HEK293 (cell line): ENCODE data around the gene YPEL5.
"Not testable (repeated sequence)": the region's sequence is repeated elsewhere in the genome, so short reads cannot be mapped to it uniquely, and the experiment has no call there.

Experiments used
- CTCF ChIA-PET: fragments of 350-600 bp; formaldehyde crosslinking; extraction: SDS; loops from one replicate; lab custom pipeline; 2021; ENCODE audit warnings: antibody characterized with exemption; lab: Yijun Ruan, JAX
- POLR2A ChIA-PET: fragments of 300-600 bp; formaldehyde crosslinking; extraction: SDS; loops from one replicate; lab custom pipeline; 2020; ENCODE audit warnings: antibody characterized with exemption, inconsistent platforms; lab: Yijun Ruan, JAX
- H3K27ac ChIP-seq: fragments of 200-500 bp; sonication (Bioruptor generic); 2 replicates; pipeline ENCODE4 v1.5.1; 2014; ENCODE audit warnings: low read depth, low read length, control low read depth, inconsistent platforms; ENCODE audit errors: extremely low read depth
- H3K36me3 ChIP-seq, 2 experiments: fragments of 200-500 bp in 1 of 2; sonication (Bioruptor generic) in 1 of 2; 1 replicate in 1 of 2; 2 replicates in 1 of 2; pipeline ENCODE4 v1.5.1; 2014 to 2017; ENCODE audit warnings: inconsistent platforms in 2 of 2, low read length in 2 of 2; ENCODE audit not compliant: control insufficient read depth in 2 of 2, insufficient read depth in 1 of 2
- H3K4me1 ChIP-seq: fragments of 200-500 bp; sonication (Bioruptor generic); 2 replicates; pipeline ENCODE4 v1.5.1; 2014; ENCODE audit warnings: mild to moderate bottlenecking, low read length, inconsistent platforms; ENCODE audit not compliant: control insufficient read depth, insufficient read depth
- H3K4me3 ChIP-seq: 2 replicates; pipeline ENCODE4 v1.5.1; 2011; ENCODE audit warnings: low read depth, mild to moderate bottlenecking, control low read depth, low read length, moderate library complexity
- H3K9me3 ChIP-seq: fragments of 200-500 bp; sonication (Bioruptor generic); 2 replicates; pipeline ENCODE4 v1.5.1; 2014; ENCODE audit warnings: low read depth, low read length, inconsistent platforms; ENCODE audit not compliant: control insufficient read depth, insufficient read depth
- BCL11B ChIP-seq: fragments of 450-650 bp; formaldehyde crosslinking; IDR thresholded peaks from 2 replicates; pipeline ENCODE4 v1.5.1; 2016; ENCODE audit warnings: low read depth, missing biosample characterization, missing genetic modification characterization
- KLF8 ChIP-seq: fragments of 450-650 bp; formaldehyde crosslinking; IDR thresholded peaks from 2 replicates; pipeline ENCODE4 v1.5.1; 2016; ENCODE audit warnings: missing biosample characterization, missing genetic modification characterization
- OSR2 ChIP-seq: fragments of 450-650 bp; formaldehyde crosslinking; IDR thresholded peaks from 2 replicates; pipeline ENCODE4 v1.5.1; 2016; ENCODE audit warnings: missing biosample characterization, missing genetic modification characterization
- SALL2 ChIP-seq: fragments of 450-650 bp; formaldehyde crosslinking; IDR thresholded peaks from 2 replicates; pipeline ENCODE4 v1.5.0; 2017; ENCODE audit warnings: missing biosample characterization, mild to moderate bottlenecking, missing genetic modification characterization, borderline replicate concordance
- ZFP41 ChIP-seq: fragments of 450-650 bp; formaldehyde crosslinking; IDR thresholded peaks from 2 replicates; pipeline ENCODE4 v1.5.1; 2016; ENCODE audit warnings: missing biosample characterization, missing genetic modification characterization, borderline replicate concordance
- ZNF121 ChIP-seq: fragments of 450-650 bp; formaldehyde crosslinking; IDR thresholded peaks from 2 replicates; pipeline ENCODE4 v1.5.1; 2016; ENCODE audit warnings: missing biosample characterization, missing genetic modification characterization
- ZNF133 ChIP-seq: fragments of 450-650 bp; formaldehyde crosslinking; IDR thresholded peaks from 2 replicates; pipeline ENCODE4 v1.5.1; 2016; ENCODE audit warnings: missing biosample characterization, missing genetic modification characterization
- ZNF175 ChIP-seq: fragments of 450-650 bp; formaldehyde crosslinking; IDR thresholded peaks from 2 replicates; pipeline ENCODE4 v1.5.1; 2016; ENCODE audit warnings: missing biosample characterization, missing genetic modification characterization
- ZNF211 ChIP-seq: fragments of 450-650 bp; formaldehyde crosslinking; IDR thresholded peaks from 2 replicates; pipeline ENCODE4 v1.5.1; 2016; ENCODE audit warnings: low read depth, missing biosample characterization, missing genetic modification characterization
- ZNF24 ChIP-seq: fragments of 450-650 bp; formaldehyde crosslinking; IDR thresholded peaks from 2 replicates; pipeline ENCODE4 v1.5.1; 2016; ENCODE audit warnings: missing biosample characterization, missing genetic modification characterization
- ZNF670 ChIP-seq: fragments of 450-650 bp; formaldehyde crosslinking; IDR thresholded peaks from 2 replicates; pipeline ENCODE4 v1.5.1; 2016; ENCODE audit warnings: missing biosample characterization, missing genetic modification characterization, low read depth
- TF ChIP-seq, protein P1 (sequence below): fragments of 450-650 bp; formaldehyde crosslinking; conservative IDR thresholded peaks from 2 replicates; pipeline ENCODE4 v1.5.1; 2016; ENCODE audit warnings: low read depth, missing biosample characterization, missing genetic modification characterization
- TF ChIP-seq, protein P2 (sequence below): fragments of 450-650 bp; formaldehyde crosslinking; IDR thresholded peaks from 2 replicates; pipeline ENCODE4 v1.5.1; 2017; ENCODE audit warnings: missing biosample characterization, missing genetic modification characterization
- TF ChIP-seq, protein P3 (sequence below): fragments of 450-650 bp; formaldehyde crosslinking; IDR thresholded peaks from 2 replicates; pipeline ENCODE4; 2016; ENCODE audit warnings: missing biosample characterization, missing genetic modification characterization
- TF ChIP-seq, protein P4 (sequence below): fragments of 450-650 bp; formaldehyde crosslinking; IDR thresholded peaks from 2 replicates; pipeline ENCODE4 v1.5.1; 2016; ENCODE audit warnings: missing biosample characterization, missing genetic modification characterization
- TF ChIP-seq, protein P5 (sequence below): fragments of 450-650 bp; formaldehyde crosslinking; IDR thresholded peaks from 2 replicates; pipeline ENCODE4 v1.5.1; 2016; ENCODE audit warnings: missing biosample characterization, missing genetic modification characterization

YPEL5 gene

DNA sequence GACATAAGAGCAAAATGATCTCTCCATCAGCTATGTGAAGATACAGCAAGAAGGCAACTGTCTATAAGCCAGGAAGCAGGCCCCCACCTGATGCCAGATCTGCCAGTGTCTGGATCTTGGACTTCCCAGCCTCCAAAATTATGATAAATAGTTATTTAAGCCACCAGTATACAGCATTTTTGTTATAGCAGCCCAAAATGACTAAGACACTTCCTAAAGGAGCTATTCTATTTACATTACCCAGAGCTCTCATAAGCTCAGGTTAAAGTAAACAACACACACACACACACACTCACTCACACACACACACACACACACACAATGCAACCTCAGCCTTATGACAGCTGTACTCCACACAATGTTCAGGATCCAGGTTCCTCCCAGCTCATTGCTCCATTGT lies 5.7 kb upstream of the YPEL5 start:
- Histone ChIP-seq H3K4me3 (no peak overlapping the region), H3K9me3 (no peaks in the 10 kb centered on the region), H3K4me1 (no peaks in the 10 kb centered on the region), H3K27ac (no peak overlapping the region), H3K36me3 (no peaks in the 10 kb centered on the region)
- ChIA-PET CTCF (interaction anchor here (0.6 to 0.7 kb wide), 2 partner anchors 10 to 1029 kb away, joined by 3 read pairs; no protein-coding TSS in a partner anchor), POLR2A (no interaction called here)
- TF ChIP-seq, protein P1, sequence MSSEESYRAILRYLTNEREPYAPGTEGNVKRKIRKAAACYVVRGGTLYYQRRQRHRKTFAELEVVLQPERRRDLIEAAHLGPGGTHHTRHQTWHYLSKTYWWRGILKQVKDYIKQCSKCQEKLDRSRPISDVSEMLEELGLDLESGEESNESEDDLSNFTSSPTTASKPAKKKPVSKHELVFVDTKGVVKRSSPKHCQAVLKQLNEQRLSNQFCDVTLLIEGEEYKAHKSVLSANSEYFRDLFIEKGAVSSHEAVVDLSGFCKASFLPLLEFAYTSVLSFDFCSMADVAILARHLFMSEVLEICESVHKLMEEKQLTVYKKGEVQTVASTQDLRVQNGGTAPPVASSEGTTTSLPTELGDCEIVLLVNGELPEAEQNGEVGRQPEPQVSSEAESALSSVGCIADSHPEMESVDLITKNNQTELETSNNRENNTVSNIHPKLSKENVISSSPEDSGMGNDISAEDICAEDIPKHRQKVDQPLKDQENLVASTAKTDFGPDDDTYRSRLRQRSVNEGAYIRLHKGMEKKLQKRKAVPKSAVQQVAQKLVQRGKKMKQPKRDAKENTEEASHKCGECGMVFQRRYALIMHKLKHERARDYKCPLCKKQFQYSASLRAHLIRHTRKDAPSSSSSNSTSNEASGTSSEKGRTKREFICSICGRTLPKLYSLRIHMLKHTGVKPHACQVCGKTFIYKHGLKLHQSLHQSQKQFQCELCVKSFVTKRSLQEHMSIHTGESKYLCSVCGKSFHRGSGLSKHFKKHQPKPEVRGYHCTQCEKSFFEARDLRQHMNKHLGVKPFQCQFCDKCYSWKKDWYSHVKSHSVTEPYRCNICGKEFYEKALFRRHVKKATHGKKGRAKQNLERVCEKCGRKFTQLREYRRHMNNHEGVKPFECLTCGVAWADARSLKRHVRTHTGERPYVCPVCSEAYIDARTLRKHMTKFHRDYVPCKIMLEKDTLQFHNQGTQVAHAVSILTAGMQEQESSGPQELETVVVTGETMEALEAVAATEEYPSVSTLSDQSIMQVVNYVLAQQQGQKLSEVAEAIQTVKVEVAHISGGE (tag by site-specific recombination), result no peak
- TF ChIP-seq, protein P2, sequence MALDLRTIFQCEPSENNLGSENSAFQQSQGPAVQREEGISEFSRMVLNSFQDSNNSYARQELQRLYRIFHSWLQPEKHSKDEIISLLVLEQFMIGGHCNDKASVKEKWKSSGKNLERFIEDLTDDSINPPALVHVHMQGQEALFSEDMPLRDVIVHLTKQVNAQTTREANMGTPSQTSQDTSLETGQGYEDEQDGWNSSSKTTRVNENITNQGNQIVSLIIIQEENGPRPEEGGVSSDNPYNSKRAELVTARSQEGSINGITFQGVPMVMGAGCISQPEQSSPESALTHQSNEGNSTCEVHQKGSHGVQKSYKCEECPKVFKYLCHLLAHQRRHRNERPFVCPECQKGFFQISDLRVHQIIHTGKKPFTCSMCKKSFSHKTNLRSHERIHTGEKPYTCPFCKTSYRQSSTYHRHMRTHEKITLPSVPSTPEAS (tag by site-specific recombination), result no peak
- TF ChIP-seq ZNF211 (tag by site-specific recombination) (no peak), KLF8 (tag by site-specific recombination) (no peak), OSR2 (tag by site-specific recombination) (no peak), BCL11B (tag by site-specific recombination) (no peak), ZFP41 (tag by site-specific recombination) (no peak), SALL2 (tag by site-specific recombination) (no peak), ZNF133 (tag by site-specific recombination) (no peak), ZNF121 (tag by site-specific recombination) (no peak), ZNF24 (tag by site-specific recombination) (no peak), ZNF670 (tag by site-specific recombination) (no peak), ZNF175 (tag by site-specific recombination) (no peak)
- TF ChIP-seq, protein P3, sequence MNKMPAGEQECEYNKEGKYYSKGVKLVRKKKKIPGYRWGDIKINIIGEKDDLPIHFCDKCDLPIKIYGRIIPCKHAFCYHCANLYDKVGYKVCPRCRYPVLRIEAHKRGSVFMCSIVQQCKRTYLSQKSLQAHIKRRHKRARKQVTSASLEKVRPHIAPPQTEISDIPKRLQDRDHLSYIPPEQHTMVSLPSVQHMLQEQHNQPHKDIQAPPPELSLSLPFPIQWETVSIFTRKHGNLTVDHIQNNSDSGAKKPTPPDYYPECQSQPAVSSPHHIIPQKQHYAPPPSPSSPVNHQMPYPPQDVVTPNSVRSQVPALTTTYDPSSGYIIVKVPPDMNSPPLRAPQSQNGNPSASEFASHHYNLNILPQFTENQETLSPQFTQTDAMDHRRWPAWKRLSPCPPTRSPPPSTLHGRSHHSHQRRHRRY (tag by site-specific recombination), result no peak
- TF ChIP-seq, protein P4, sequence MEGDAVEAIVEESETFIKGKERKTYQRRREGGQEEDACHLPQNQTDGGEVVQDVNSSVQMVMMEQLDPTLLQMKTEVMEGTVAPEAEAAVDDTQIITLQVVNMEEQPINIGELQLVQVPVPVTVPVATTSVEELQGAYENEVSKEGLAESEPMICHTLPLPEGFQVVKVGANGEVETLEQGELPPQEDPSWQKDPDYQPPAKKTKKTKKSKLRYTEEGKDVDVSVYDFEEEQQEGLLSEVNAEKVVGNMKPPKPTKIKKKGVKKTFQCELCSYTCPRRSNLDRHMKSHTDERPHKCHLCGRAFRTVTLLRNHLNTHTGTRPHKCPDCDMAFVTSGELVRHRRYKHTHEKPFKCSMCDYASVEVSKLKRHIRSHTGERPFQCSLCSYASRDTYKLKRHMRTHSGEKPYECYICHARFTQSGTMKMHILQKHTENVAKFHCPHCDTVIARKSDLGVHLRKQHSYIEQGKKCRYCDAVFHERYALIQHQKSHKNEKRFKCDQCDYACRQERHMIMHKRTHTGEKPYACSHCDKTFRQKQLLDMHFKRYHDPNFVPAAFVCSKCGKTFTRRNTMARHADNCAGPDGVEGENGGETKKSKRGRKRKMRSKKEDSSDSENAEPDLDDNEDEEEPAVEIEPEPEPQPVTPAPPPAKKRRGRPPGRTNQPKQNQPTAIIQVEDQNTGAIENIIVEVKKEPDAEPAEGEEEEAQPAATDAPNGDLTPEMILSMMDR (tag by site-specific recombination), result no peak
- TF ChIP-seq, protein P5, sequence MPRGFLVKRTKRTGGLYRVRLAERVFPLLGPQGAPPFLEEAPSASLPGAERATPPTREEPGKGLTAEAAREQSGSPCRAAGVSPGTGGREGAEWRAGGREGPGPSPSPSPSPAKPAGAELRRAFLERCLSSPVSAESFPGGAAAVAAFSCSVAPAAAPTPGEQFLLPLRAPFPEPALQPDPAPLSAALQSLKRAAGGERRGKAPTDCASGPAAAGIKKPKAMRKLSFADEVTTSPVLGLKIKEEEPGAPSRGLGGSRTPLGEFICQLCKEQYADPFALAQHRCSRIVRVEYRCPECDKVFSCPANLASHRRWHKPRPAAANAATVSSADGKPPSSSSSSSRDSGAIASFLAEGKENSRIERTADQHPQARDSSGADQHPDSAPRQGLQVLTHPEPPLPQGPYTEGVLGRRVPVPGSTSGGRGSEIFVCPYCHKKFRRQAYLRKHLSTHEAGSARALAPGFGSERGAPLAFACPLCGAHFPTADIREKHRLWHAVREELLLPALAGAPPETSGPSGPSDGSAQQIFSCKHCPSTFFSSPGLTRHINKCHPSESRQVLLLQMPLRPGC, result no peak

DNA sequence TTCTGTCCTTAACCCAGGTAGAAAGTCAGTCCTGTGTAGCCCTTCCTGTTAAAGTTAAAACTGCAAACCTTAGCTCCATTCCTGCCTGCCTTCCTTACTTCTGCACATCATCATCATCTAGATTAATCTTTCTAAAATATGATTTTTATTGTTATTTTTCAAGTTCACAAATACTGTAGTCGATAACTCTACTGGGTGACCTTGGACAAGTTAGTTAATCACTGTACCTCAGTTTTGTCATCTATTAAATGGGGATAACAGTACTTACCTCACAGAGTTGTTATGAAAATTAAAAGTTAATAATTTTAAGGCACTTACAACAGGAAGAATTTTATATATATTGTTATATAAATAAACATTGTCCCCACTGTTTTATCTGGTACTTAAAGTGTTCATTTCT lies 2.5 kb upstream of the YPEL5 start:
- Histone ChIP-seq H3K4me1 (peaks cover 8% of the 10 kb centered on the region), H3K36me3 (no peaks in the 10 kb centered on the region), H3K9me3 (no peaks in the 10 kb centered on the region), H3K4me3 (no peak overlapping the region), H3K27ac (no peak overlapping the region)
- CTCF ChIA-PET, result no interaction called here
- TF ChIP-seq, protein P2 (tag by site-specific recombination), result no peak
- POLR2A ChIA-PET, result no interaction called here

DNA sequence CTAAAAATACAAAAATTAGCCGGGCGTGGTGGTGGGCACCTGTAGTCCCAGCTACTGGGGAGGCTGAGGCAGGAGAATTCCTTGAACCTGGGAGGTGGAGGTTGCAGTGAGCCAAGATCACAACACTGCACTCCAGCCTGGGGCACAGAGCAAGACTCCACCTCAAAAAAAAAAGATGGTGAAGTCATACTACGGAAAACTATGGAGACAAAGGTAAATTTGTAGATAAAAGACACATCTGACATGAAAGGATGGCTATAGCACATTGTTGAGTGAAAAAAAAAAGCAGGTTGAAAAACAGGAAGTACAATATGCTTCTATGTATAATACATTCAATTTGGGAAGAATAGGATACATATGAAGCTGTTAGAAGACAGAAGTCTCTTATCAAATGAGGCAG lies 1.9 kb upstream of the YPEL5 start:
- H3K27ac ChIP-seq, POLR2A ChIA-PET, H3K9me3 ChIP-seq, H3K36me3 ChIP-seq, H3K4me3 ChIP-seq: not testable (repeated sequence)
- CTCF ChIA-PET, result interaction anchor here (1.1 to 2.8 kb wide), 3 partner anchors 10 to 29 kb away, joined by 3 to 12 read pairs (median 8); no protein-coding TSS in a partner anchor
- peaks cover 10% of the 10 kb centered on the region for H3K4me1 ChIP-seq
